HCT116 (cell line): ENCODE measurements around the gene TIMM44. TPM values are rescaled to one million over a fixed set of nuclear protein-coding genes. Genes with fewer than 3 reads are reported as not detected.

Experiments
- ATAC-seq: fragments of 200-7000 bp; cut with Tn5 transposase; 2 replicates; pipeline ENCODE4 v1.9.1; 2020; ENCODE audit warnings: mild to moderate bottlenecking, moderate library complexity
- BruUV-seq: library from RNA; stranded (reverse); fragments of 400-500 nt; replicated peaks from 2 replicates; lab custom pipeline; 2021; lab: Mats Ljungman, UMichigan
- CTCF ChIA-PET: fragments of 300-600 bp; sonication (Branson Sonifier 250); formaldehyde crosslinking; loops from one replicate; lab custom pipeline; 2021; ENCODE audit warnings: antibody characterized with exemption; lab: Charles Lee
- POLR2A ChIA-PET: fragments of 300-600, 350-600 bp; sonication (Branson Sonifier 250); formaldehyde crosslinking; loops from one replicate; lab custom pipeline; 2021; ENCODE audit warnings: antibody characterized with exemption; lab: Charles Lee
- RAD21 ChIA-PET, 2 experiments: fragments of 300-600 bp; sonication (Branson Sonifier 250); formaldehyde crosslinking; loops; one replicate each; lab custom pipeline; 2023; ENCODE audit warnings: low total read pairs in 2 of 2; ENCODE audit not compliant: uncharacterized antibody in 2 of 2, unreplicated experiment in 2 of 2, low non-redundant PET in 1 of 2; lab: Charles Lee
- DNase-seq: peaks from one replicate; pipeline ENCODE4 v3.0.0-alpha.2; 2010; ENCODE audit warnings: low read depth, low spot score
- H2AFZ ChIP-seq: fragments of 200-600 bp; shearing (Covaris generic), sonication (generic); 2 replicates; pipeline ENCODE4 v1.6.1; 2017; ENCODE audit warnings: low read depth, mixed run types, mixed read lengths, antibody characterized with exemption, low read length; ENCODE audit not compliant: poor library complexity, severe bottlenecking
- H3K27ac ChIP-seq: 2 replicates; pipeline ENCODE4 v1.5.1; 2012; ENCODE audit warnings: low read depth, low read length
- H3K27me3 ChIP-seq: fragments of 200-600 bp; sonication (generic); 2 replicates; pipeline ENCODE4 v1.6.1; 2016; ENCODE audit warnings: mixed run types, low read length, mixed read lengths; ENCODE audit not compliant: insufficient read depth
- H3K36me3 ChIP-seq, 2 experiments: fragments of 200-500 bp in 1 of 2; fragments of 200-600 bp in 1 of 2; sonication (Bioruptor generic) in 1 of 2; sonication (generic) in 1 of 2; 2 replicates each; pipeline versions ENCODE4 v1.5.1 to v1.6.1; 2014 to 2016; ENCODE audit warnings: low read length in 2 of 2, inconsistent platforms in 1 of 2, mixed read lengths in 1 of 2, mixed run types in 1 of 2; ENCODE audit not compliant: insufficient read depth in 2 of 2, control insufficient read depth in 1 of 2
- H3K4me1 ChIP-seq, 2 experiments: fragments of 200-600 bp in 1 of 2; sonication (generic) in 1 of 2; 2 replicates each; pipeline versions ENCODE4 v1.5.1 to v1.6.1; 2012 to 2017; ENCODE audit warnings: low read length in 2 of 2, inconsistent platforms in 1 of 2, mild to moderate bottlenecking in 1 of 2, mixed read lengths in 1 of 2, mixed run types in 1 of 2, moderate library complexity in 1 of 2; ENCODE audit not compliant: insufficient read depth in 2 of 2, control insufficient read depth in 1 of 2
- H3K4me2 ChIP-seq: fragments of 200-600 bp; sonication (generic); 2 replicates; pipeline ENCODE4 v1.6.1; 2017; ENCODE audit warnings: mixed run types, low read length, mixed read lengths
- H3K4me3 ChIP-seq, 2 experiments: fragments of 200-600 bp in 1 of 2; sonication (generic) in 1 of 2; replicated peaks in 1 of 2; 2 replicates each; pipeline ENCODE4 v1.5.1; 2011 to 2016; ENCODE audit warnings: low read length in 2 of 2, control low read depth in 1 of 2, low read depth in 1 of 2, mild to moderate bottlenecking in 1 of 2, mixed read lengths in 1 of 2, mixed run types in 1 of 2
- H3K79me2 ChIP-seq: fragments of 200-600 bp; sonication (generic); 2 replicates; pipeline ENCODE4 v1.6.1; 2017; ENCODE audit warnings: mild to moderate bottlenecking, mixed run types, low read length, moderate library complexity, mixed read lengths; ENCODE audit not compliant: insufficient read depth
- H3K9ac ChIP-seq: fragments of 200-600 bp; sonication (generic); 2 replicates; pipeline ENCODE4 v1.6.1; 2016; ENCODE audit warnings: low read length, mixed read lengths
- H3K9me2 ChIP-seq: fragments of 200-600 bp; sonication (generic), shearing (Covaris generic); 2 replicates; pipeline ENCODE4 v1.6.1; 2017; ENCODE audit warnings: mixed run types, mild to moderate bottlenecking, moderate library complexity; ENCODE audit not compliant: insufficient read depth
- H3K9me3 ChIP-seq, 2 experiments: fragments of 200-500 bp in 1 of 2; fragments of 200-600 bp in 1 of 2; sonication (Bioruptor generic) in 1 of 2; sonication (generic) in 1 of 2; 2 replicates each; pipeline ENCODE4 v1.6.1; 2014 to 2017; ENCODE audit warnings: low read length in 2 of 2, mixed read lengths in 2 of 2, inconsistent platforms in 1 of 2, low read depth in 1 of 2, mild to moderate bottlenecking in 1 of 2, mixed run types in 1 of 2, moderate library complexity in 1 of 2; ENCODE audit not compliant: control insufficient read depth in 1 of 2, insufficient read depth in 1 of 2
- H4K20me1 ChIP-seq: fragments of 200-600 bp; sonication (generic), shearing (Covaris generic); 2 replicates; pipeline ENCODE4 v1.6.1; 2017; ENCODE audit warnings: mixed run types, mild to moderate bottlenecking, moderate library complexity; ENCODE audit not compliant: insufficient read depth
- EGR1 ChIP-seq: IDR thresholded peaks from 2 replicates; pipeline ENCODE4 v1.6.1; 2012; ENCODE audit warnings: low read depth
- ELF1 ChIP-seq: IDR thresholded peaks from 2 replicates; pipeline ENCODE4 v1.6.1; 2012; ENCODE audit warnings: low read depth, borderline replicate concordance
- EZH2 ChIP-seq: fragments of 200-600 bp; sonication (generic); IDR thresholded peaks from 2 replicates; pipeline ENCODE4 v1.6.1; 2017; ENCODE audit warnings: antibody characterized with exemption, mixed run types
- FOSL1 ChIP-seq: IDR thresholded peaks from 2 replicates; pipeline ENCODE4 v1.6.1; 2012; ENCODE audit warnings: low read depth
- JUND ChIP-seq: IDR thresholded peaks from 2 replicates; pipeline ENCODE4 v1.6.1; 2012
- SP1 ChIP-seq: IDR thresholded peaks from 2 replicates; pipeline ENCODE4 v1.6.1; 2012; ENCODE audit warnings: low read depth
- SRF ChIP-seq: IDR thresholded peaks from 2 replicates; pipeline ENCODE4 v1.6.1; 2012; ENCODE audit warnings: low read depth
- TCF7L2 ChIP-seq: IDR thresholded peaks from 2 replicates; pipeline ENCODE4 v1.7.0; 2011; ENCODE audit warnings: borderline replicate concordance, inconsistent platforms; ENCODE audit not compliant: insufficient read depth, insufficient read length; ENCODE audit errors: extremely low read depth
- YY1 ChIP-seq: IDR thresholded peaks from 2 replicates; pipeline ENCODE4 v1.6.1; 2011; ENCODE audit warnings: low read length, low read depth, moderate library complexity, mild to moderate bottlenecking; ENCODE audit not compliant: insufficient replicate concordance; ENCODE audit errors: extremely low read depth
- ZFX ChIP-seq: fragments of 450-650 bp; IDR thresholded peaks from 2 replicates; pipeline ENCODE4 v1.6.1; 2017
- intact Hi-C: fragments of 100-400 bp; cut with micrococcal nuclease; formaldehyde crosslinking; loops from 2 replicates; pipeline ENCODE4 v1.10.0; 2022
- total RNA-seq: library from RNA; stranded (reverse); gene quantifications from one replicate; pipeline ENCODE4 v1.2.1, GENCODE V29; 2021; ENCODE audit not compliant: unreplicated experiment
- TF ChIP-seq, protein P1 (sequence below), 3 experiments: fragments of 200-600 bp in 1 of 3; sonication (generic) in 1 of 3; IDR thresholded peaks in 2 of 3; conservative IDR thresholded peaks in 1 of 3; 2 replicates each; pipeline ENCODE4 v1.5.1; 2012 to 2017; ENCODE audit warnings: low read depth in 2 of 3, low read length in 2 of 3, antibody characterized with exemption in 1 of 3, borderline replicate concordance in 1 of 3, control low read depth in 1 of 3, mild to moderate bottlenecking in 1 of 3, mixed read lengths in 1 of 3, mixed run types in 1 of 3, moderate library complexity in 1 of 3; ENCODE audit not compliant: insufficient read depth in 1 of 3
- TF ChIP-seq, protein P2 (sequence below): IDR thresholded peaks from 2 replicates; pipeline ENCODE4 v1.6.1; 2012; ENCODE audit warnings: low read depth
- TF ChIP-seq, protein P3 (sequence below): IDR thresholded peaks from 2 replicates; pipeline ENCODE4 v1.6.1; 2012
- TF ChIP-seq, protein P4 (sequence below): IDR thresholded peaks from 2 replicates; pipeline ENCODE4 v1.6.1; 2012

The TIMM44 gene
- total RNA-seq, 1 experiment from 2014 or later: 136 TPM

DNA sequence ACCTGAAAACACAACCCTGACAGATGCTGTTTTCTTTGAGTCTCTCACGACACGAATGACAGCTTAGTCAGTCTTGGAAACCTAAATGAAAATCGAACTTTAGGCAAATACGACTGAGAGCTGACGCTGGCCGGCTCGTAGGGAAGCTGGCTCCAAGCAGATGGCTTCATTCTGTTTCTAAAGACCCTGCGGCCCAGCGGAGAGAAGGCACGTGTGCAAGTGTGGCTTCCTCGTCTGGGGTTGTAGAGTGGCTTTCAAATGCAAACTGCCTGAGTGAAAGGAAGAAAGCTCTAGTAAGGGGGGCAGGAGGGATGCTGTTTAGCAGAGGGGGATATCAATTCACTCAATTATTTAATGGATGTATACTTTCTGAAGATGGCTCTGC, 26.1 kb upstream of the TIMM44 start:
- no peak for ATAC-seq
- TF ChIP-seq SRF (no peak), SP1 (no peak), EGR1 (no peak), ELF1 (no peak), YY1 (no peak), EZH2 (no peak), JUND (no peak), ZFX (no peak), FOSL1 (no peak), TCF7L2 (no peak)
- TF ChIP-seq, protein P1, sequence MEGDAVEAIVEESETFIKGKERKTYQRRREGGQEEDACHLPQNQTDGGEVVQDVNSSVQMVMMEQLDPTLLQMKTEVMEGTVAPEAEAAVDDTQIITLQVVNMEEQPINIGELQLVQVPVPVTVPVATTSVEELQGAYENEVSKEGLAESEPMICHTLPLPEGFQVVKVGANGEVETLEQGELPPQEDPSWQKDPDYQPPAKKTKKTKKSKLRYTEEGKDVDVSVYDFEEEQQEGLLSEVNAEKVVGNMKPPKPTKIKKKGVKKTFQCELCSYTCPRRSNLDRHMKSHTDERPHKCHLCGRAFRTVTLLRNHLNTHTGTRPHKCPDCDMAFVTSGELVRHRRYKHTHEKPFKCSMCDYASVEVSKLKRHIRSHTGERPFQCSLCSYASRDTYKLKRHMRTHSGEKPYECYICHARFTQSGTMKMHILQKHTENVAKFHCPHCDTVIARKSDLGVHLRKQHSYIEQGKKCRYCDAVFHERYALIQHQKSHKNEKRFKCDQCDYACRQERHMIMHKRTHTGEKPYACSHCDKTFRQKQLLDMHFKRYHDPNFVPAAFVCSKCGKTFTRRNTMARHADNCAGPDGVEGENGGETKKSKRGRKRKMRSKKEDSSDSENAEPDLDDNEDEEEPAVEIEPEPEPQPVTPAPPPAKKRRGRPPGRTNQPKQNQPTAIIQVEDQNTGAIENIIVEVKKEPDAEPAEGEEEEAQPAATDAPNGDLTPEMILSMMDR (IDR thresholded peaks at IDR 0.05 in 2 of 3, conservative IDR thresholded peaks at IDR 0.05 in 1 of 3; ENCODE audit: borderline replicate concordance in 1 of 3, insufficient read depth in 1 of 3, low read depth in 2 of 3, low read length in 2 of 3): no peak
- TF ChIP-seq, protein P2, sequence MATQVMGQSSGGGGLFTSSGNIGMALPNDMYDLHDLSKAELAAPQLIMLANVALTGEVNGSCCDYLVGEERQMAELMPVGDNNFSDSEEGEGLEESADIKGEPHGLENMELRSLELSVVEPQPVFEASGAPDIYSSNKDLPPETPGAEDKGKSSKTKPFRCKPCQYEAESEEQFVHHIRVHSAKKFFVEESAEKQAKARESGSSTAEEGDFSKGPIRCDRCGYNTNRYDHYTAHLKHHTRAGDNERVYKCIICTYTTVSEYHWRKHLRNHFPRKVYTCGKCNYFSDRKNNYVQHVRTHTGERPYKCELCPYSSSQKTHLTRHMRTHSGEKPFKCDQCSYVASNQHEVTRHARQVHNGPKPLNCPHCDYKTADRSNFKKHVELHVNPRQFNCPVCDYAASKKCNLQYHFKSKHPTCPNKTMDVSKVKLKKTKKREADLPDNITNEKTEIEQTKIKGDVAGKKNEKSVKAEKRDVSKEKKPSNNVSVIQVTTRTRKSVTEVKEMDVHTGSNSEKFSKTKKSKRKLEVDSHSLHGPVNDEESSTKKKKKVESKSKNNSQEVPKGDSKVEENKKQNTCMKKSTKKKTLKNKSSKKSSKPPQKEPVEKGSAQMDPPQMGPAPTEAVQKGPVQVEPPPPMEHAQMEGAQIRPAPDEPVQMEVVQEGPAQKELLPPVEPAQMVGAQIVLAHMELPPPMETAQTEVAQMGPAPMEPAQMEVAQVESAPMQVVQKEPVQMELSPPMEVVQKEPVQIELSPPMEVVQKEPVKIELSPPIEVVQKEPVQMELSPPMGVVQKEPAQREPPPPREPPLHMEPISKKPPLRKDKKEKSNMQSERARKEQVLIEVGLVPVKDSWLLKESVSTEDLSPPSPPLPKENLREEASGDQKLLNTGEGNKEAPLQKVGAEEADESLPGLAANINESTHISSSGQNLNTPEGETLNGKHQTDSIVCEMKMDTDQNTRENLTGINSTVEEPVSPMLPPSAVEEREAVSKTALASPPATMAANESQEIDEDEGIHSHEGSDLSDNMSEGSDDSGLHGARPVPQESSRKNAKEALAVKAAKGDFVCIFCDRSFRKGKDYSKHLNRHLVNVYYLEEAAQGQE: no peak
- TF ChIP-seq, protein P3, sequence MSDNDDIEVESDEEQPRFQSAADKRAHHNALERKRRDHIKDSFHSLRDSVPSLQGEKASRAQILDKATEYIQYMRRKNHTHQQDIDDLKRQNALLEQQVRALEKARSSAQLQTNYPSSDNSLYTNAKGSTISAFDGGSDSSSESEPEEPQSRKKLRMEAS: no peak
- TF ChIP-seq, protein P4, sequence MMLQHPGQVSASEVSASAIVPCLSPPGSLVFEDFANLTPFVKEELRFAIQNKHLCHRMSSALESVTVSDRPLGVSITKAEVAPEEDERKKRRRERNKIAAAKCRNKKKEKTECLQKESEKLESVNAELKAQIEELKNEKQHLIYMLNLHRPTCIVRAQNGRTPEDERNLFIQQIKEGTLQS: no peak
- TF ChIP-seq, all 23 proteins: peak for 0
- ChIA-PET CTCF (no interaction called here), RAD21 (no interaction called here), POLR2A (no interaction called here)
- Histone ChIP-seq H2AFZ (no peak overlapping the region), H3K9me3 (no peaks in the 10 kb centered on the region), H3K79me2 (peaks cover 22% of the 10 kb centered on the region; the same call in 1 of the 2 replicates), H3K36me3 (peaks cover 51 to 62% of the 10 kb centered on the region in 2 experiments; a peak in 3 of 4 replicates), H3K9me2 (no peaks in the 10 kb centered on the region), H3K9ac (no peak overlapping the region), H3K27ac (no peak overlapping the region), H4K20me1 (no peaks in the 10 kb centered on the region), H3K27me3 (no peaks in the 10 kb centered on the region), H3K4me1 (no peaks in the 10 kb centered on the region), H3K4me3 (no peak overlapping the region), H3K4me2 (no peak overlapping the region)
- DNase-seq: no peak
- no TSS peak for BruUV-seq
- intact Hi-C loops: no loop called here
